ENCODE results near the gene LAMP1.

The LAMP1 gene

DNA sequence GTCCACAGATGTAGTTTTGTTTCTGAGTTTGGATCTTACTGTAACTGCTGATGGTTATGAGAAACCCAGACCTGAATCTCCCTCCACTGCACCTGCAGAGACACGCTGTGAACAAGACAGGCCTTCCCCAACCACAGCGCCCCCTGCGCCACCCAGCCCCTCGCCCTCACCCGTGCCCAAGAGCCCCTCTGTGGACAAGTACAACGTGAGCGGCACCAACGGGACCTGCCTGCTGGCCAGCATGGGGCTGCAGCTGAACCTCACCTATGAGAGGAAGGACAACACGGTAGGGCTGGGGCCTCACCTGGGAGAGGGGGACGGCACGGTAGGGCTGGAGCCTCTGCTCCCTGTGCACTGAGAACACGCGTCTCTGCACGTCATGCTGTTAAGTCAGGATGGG, 22.3 kb downstream of the LAMP1 start:
- no peak for TF ChIP-seq ARNTL (CRISPR knock-in tag; IDR thresholded peaks at IDR 0.05; ENCODE audit: borderline replicate concordance, low read depth)
- TF ChIP-seq ZNF70 (CRISPR knock-in tag; IDR thresholded peaks at IDR 0.05), result no peak
- no peak for TF ChIP-seq GLIS3 (CRISPR knock-in tag; IDR thresholded peaks at IDR 0.05)
- TF ChIP-seq, protein P1, sequence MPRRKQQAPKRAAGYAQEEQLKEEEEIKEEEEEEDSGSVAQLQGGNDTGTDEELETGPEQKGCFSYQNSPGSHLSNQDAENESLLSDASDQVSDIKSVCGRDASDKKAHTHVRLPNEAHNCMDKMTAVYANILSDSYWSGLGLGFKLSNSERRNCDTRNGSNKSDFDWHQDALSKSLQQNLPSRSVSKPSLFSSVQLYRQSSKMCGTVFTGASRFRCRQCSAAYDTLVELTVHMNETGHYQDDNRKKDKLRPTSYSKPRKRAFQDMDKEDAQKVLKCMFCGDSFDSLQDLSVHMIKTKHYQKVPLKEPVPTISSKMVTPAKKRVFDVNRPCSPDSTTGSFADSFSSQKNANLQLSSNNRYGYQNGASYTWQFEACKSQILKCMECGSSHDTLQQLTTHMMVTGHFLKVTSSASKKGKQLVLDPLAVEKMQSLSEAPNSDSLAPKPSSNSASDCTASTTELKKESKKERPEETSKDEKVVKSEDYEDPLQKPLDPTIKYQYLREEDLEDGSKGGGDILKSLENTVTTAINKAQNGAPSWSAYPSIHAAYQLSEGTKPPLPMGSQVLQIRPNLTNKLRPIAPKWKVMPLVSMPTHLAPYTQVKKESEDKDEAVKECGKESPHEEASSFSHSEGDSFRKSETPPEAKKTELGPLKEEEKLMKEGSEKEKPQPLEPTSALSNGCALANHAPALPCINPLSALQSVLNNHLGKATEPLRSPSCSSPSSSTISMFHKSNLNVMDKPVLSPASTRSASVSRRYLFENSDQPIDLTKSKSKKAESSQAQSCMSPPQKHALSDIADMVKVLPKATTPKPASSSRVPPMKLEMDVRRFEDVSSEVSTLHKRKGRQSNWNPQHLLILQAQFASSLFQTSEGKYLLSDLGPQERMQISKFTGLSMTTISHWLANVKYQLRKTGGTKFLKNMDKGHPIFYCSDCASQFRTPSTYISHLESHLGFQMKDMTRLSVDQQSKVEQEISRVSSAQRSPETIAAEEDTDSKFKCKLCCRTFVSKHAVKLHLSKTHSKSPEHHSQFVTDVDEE (CRISPR knock-in tag; IDR thresholded peaks at IDR 0.05), result no peak
- ATAC-seq, result no peak

DNA sequence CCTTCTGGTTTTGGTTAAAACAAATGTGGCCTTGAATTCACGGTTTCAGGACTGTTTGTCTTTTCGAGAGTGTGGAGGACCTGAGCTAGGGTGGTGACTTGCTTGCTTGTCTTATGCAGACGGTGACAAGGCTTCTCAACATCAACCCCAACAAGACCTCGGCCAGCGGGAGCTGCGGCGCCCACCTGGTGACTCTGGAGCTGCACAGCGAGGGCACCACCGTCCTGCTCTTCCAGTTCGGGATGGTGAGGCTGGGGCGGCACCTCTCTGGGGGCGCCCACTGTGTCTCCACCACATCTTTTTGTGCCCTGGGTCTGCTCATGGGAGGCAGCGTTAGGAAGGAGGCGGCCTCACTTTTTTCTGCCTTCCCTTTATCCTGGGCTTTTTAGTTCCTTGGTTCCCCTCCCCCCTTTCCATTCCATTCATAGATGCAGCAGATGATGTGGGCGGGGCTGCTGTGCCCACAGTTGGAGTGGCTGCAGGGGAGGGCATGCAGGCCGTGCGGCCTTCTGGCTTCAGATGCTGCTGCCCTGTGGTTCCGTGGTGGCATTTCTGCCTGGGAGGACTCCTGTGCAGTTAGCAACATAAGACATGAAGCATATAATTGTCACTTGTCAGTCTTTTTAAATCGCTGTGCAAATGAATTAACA, 23.3 kb downstream of the LAMP1 start:
- ATAC-seq, result no peak
- TF ChIP-seq ZC3H10 (CRISPR knock-in tag; IDR thresholded peaks at IDR 0.05) (no peak), ISL1 (CRISPR knock-in tag; IDR thresholded peaks at IDR 0.05) (no peak), PPARA (CRISPR knock-in tag; IDR thresholded peaks at IDR 0.05; ENCODE audit: borderline replicate concordance) (no peak), ZNF70 (CRISPR knock-in tag; IDR thresholded peaks at IDR 0.05) (no peak), GLIS3 (CRISPR knock-in tag; IDR thresholded peaks at IDR 0.05) (no peak), ESRRG (CRISPR knock-in tag; IDR thresholded peaks at IDR 0.05) (no peak), BACH2 (CRISPR knock-in tag; IDR thresholded peaks at IDR 0.05; ENCODE audit: borderline replicate concordance) (no peak), TOX (CRISPR knock-in tag; IDR thresholded peaks at IDR 0.05; ENCODE audit: borderline replicate concordance) (no peak), TCF4 (CRISPR knock-in tag; IDR thresholded peaks at IDR 0.05; ENCODE audit: borderline replicate concordance) (no peak), ZNF565 (CRISPR knock-in tag; conservative IDR thresholded peaks at IDR 0.05; ENCODE audit: low read depth) (no peak), ZNF8 (CRISPR knock-in tag; IDR thresholded peaks at IDR 0.05) (no peak), RARB (CRISPR knock-in tag; IDR thresholded peaks at IDR 0.05) (no peak), ZFP3 (CRISPR knock-in tag; IDR thresholded peaks at IDR 0.05) (no peak), SNAI2 (CRISPR knock-in tag; IDR thresholded peaks at IDR 0.05) (no peak), ZFP30 (CRISPR knock-in tag; IDR thresholded peaks at IDR 0.05) (no peak), ARNTL (CRISPR knock-in tag; IDR thresholded peaks at IDR 0.05; ENCODE audit: borderline replicate concordance, low read depth) (no peak)
- TF ChIP-seq, protein P1 (CRISPR knock-in tag; IDR thresholded peaks at IDR 0.05), result no peak
- TF ChIP-seq, protein P2, sequence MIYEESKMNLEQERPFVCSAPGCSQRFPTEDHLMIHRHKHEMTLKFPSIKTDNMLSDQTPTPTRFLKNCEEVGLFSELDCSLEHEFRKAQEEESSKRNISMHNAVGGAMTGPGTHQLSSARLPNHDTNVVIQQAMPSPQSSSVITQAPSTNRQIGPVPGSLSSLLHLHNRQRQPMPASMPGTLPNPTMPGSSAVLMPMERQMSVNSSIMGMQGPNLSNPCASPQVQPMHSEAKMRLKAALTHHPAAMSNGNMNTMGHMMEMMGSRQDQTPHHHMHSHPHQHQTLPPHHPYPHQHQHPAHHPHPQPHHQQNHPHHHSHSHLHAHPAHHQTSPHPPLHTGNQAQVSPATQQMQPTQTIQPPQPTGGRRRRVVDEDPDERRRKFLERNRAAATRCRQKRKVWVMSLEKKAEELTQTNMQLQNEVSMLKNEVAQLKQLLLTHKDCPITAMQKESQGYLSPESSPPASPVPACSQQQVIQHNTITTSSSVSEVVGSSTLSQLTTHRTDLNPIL (CRISPR knock-in tag; IDR thresholded peaks at IDR 0.05; ENCODE audit: low read depth), result no peak
- TF ChIP-seq, protein P3, sequence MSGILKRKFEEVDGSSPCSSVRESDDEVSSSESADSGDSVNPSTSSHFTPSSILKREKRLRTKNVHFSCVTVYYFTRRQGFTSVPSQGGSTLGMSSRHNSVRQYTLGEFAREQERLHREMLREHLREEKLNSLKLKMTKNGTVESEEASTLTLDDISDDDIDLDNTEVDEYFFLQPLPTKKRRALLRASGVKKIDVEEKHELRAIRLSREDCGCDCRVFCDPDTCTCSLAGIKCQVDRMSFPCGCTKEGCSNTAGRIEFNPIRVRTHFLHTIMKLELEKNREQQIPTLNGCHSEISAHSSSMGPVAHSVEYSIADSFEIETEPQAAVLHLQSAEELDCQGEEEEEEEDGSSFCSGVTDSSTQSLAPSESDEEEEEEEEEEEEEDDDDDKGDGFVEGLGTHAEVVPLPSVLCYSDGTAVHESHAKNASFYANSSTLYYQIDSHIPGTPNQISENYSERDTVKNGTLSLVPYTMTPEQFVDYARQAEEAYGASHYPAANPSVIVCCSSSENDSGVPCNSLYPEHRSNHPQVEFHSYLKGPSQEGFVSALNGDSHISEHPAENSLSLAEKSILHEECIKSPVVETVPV (CRISPR knock-in tag; IDR thresholded peaks at IDR 0.05), result no peak
- TF ChIP-seq, protein P4, sequence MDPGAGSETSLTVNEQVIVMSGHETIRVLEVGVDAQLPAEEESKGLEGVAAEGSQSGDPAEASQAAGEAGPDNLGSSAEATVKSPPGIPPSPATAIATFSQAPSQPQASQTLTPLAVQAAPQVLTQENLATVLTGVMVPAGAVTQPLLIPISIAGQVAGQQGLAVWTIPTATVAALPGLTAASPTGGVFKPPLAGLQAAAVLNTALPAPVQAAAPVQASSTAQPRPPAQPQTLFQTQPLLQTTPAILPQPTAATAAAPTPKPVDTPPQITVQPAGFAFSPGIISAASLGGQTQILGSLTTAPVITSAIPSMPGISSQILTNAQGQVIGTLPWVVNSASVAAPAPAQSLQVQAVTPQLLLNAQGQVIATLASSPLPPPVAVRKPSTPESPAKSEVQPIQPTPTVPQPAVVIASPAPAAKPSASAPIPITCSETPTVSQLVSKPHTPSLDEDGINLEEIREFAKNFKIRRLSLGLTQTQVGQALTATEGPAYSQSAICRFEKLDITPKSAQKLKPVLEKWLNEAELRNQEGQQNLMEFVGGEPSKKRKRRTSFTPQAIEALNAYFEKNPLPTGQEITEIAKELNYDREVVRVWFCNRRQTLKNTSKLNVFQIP (CRISPR knock-in tag; IDR thresholded peaks at IDR 0.05; ENCODE audit: borderline replicate concordance, low read depth), result no peak

DNA sequence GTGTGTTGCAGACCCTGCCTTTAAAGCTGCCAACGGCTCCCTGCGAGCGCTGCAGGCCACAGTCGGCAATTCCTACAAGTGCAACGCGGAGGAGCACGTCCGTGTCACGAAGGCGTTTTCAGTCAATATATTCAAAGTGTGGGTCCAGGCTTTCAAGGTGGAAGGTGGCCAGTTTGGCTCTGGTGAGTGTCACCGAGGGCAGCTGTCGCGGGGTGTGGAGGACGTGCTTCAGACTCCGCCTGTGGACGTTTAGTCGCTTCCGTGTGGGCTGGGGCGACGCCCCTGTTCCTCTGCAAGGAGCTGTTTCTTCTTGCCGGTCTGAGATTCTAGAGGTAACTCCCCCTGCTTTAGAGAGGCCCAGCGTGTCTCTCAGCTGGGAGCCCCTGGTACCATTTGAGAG, 24.5 kb downstream of the LAMP1 start:
- no peak for ATAC-seq
- TF ChIP-seq TOX (CRISPR knock-in tag; IDR thresholded peaks at IDR 0.05; ENCODE audit: borderline replicate concordance) (no peak), ISL1 (CRISPR knock-in tag; IDR thresholded peaks at IDR 0.05) (no peak), ZNF70 (CRISPR knock-in tag; IDR thresholded peaks at IDR 0.05) (no peak)

All from SK-N-SH treated with all-trans-retinoic acid at 6 μM for 48 hours (cell line).